Sigmoid colon (tissue), 7 donors: ENCODE data around the gene DYNC1H1. TPM values are rescaled to one million over a fixed set of nuclear protein-coding genes. Genes with fewer than 3 reads are reported as not detected.

Experiments used
- DNase-seq: peaks from one replicate; pipeline ENCODE4 v3.0.0-alpha.2; 2019
- H3K27ac ChIP-seq, 4 donors: fragments of 200-600 bp; sonication (generic); one replicate each; pipeline ENCODE4 v1.5.1; 2016 to 2019; ENCODE audit warnings: mild to moderate bottlenecking in 1 of 4
- H3K27me3 ChIP-seq, 3 donors: fragments of 200-600 bp; sonication (generic); one replicate each; pipeline ENCODE4 v1.5.1; 2019; ENCODE audit warnings: mild to moderate bottlenecking in 1 of 3
- H3K36me3 ChIP-seq, 4 donors: fragments of 200-600 bp; sonication (generic); one replicate each; pipeline ENCODE4 v1.5.1; 2016 to 2019
- H3K4me1 ChIP-seq, 4 donors: fragments of 200-600 bp; sonication (generic); one replicate each; pipeline ENCODE4 v1.5.1; 2017 to 2019
- H3K4me3 ChIP-seq, 4 donors: fragments of 200-600 bp; sonication (generic); one replicate each; pipeline ENCODE4 v1.5.1; 2017 to 2019; ENCODE audit warnings: mild to moderate bottlenecking in 2 of 4, moderate library complexity in 1 of 4
- H3K9me3 ChIP-seq, 4 donors: fragments of 200-600 bp in 3 of 4; sonication (generic) in 3 of 4; one replicate each; pipeline versions ENCODE4 v1.5.1 to v1.6.1; 2013 to 2019
- CTCF ChIP-seq, 4 experiments: fragments of 450-650 bp in 3 of 4; fragments of 200-600 bp in 1 of 4; IDR thresholded peaks; one replicate each; pipeline ENCODE4 v1.5.1; 2016 to 2019; ENCODE audit warnings: antibody characterized with exemption in 4 of 4, mild to moderate bottlenecking in 3 of 4, moderate library complexity in 2 of 4
- EP300 ChIP-seq, 4 donors: sonication (generic); formaldehyde crosslinking; IDR thresholded peaks; one replicate each; pipeline ENCODE4 v1.6.1; 2017; ENCODE audit warnings: antibody characterized with exemption in 4 of 4
- POLR2A ChIP-seq, 2 donors: fragments of 450-650 bp; IDR thresholded peaks; one replicate each; pipeline ENCODE4 v1.6.1; 2016; ENCODE audit warnings: antibody characterized with exemption in 2 of 2, mild to moderate bottlenecking in 2 of 2, moderate library complexity in 2 of 2
- POLR2AphosphoS5 ChIP-seq, 4 donors: sonication (generic); formaldehyde crosslinking; IDR thresholded peaks; one replicate each; pipeline ENCODE4 v1.6.1; 2017; ENCODE audit warnings: antibody characterized with exemption in 4 of 4
- WGBS, 2 donors: extraction: QIAGEN DNeasy Blood & Tissue Kit; methylation state at CpG; one replicate each; pipeline ENCODE4 v1.1.7; 2013; 5-methylcytosine and 5-hydroxymethylcytosine counted together
- intact Hi-C: fragments of 100-400 bp; cut with DNase I; formaldehyde crosslinking; loops from one replicate; pipeline ENCODE4 v1.15.1; 2023
- polyA plus RNA-seq, 3 donors: library from polyadenylated mRNA; stranded (reverse); fragments of 200-250 nt; gene quantifications; one replicate each; pipeline ENCODE4 v1.2.3, GENCODE V29; 2013
- total RNA-seq, 4 donors: library from RNA; depleted of rRNA; stranded (reverse); fragments of >200 nt; gene quantifications; one replicate each; pipeline ENCODE4 v1.1.0, GENCODE V29; 2016
- donor health status: healthy with polysubstance abuse.
- donor health status: Bipolar disorder and iron deficiency.
- donor health status: healthy.

Gene DYNC1H1
- 100 to 1,000 TPM; 320 to 592 (median 485) TPM for total RNA-seq
- 100 to 1,000 TPM in 1 of 3 donors, 10 to 100 TPM in 2; 38.4 to 171 (median 48.6) TPM for polyA plus RNA-seq

- no peaks in the 10 kb centered on the region for H3K27me3 ChIP-seq
- peak within 1 kb of the TSS; percentile 88 to 100 (median 96) for H3K27ac ChIP-seq
- peaks cover 0 to 5% (median 0%) of the 10 kb centered on the region in 4 donors for H3K36me3 ChIP-seq
- H3K4me1 ChIP-seq = peaks cover 0 to 62% (median 43%) of the 10 kb centered on the region in 4 donors
- H3K4me3 ChIP-seq = peak within 1 kb of the TSS; percentile 89 to 100 (median 92)
- intact Hi-C loops = loop anchor here (1.0 to 10.0 kb wide), 4 partner anchors 16 to 350 kb away; partner anchors contain the start of genes PPP2R5C and ZNF839
- TF ChIP-seq CTCF (IDR thresholded peaks at IDR 0.05) (no peak), EP300 (IDR thresholded peaks at IDR 0.05) (no peak), POLR2AphosphoS5 (IDR thresholded peaks at IDR 0.05) (peak; percentile 97 to 99 (median 98)), POLR2A (IDR thresholded peaks at IDR 0.05) (peak; percentile 95 to 96)
- WGBS, 2 donors = 0% methylated on average over 115 of the region's 115 CpGs
- H3K9me3 ChIP-seq = no peaks in the 10 kb centered on the region
- DNase-seq = peak; percentile 99
Measured at GRCh38 chr14:101964297-101965180, at the start of gene DYNC1H1. DYNC1H1 (plus strand) TSS chr14:101964573; CDS start chr14:101964692, 119 bp downstream.

- DNase-seq = no peak
Measured at GRCh38 chr14:101915871-101916815, 48.2 kb upstream of the DYNC1H1 start.

GRCh38 chr14:101916816-101917412 lies 47.5 kb upstream of the DYNC1H1 start:
- Histone ChIP-seq H3K4me1 (peaks cover 0 to 4% (median 0%) of the 10 kb centered on the region in 4 donors), H3K36me3 (peaks cover 0 to 63% (median 7%) of the 10 kb centered on the region in 4 donors), H3K9me3 (no peaks in the 10 kb centered on the region), H3K27me3 (no peaks in the 10 kb centered on the region), H3K27ac (peak overlapping the region in 1 of 4 donors; percentile 30), H3K4me3 (no peak overlapping the region)
- WGBS, 2 donors = 87 to 90% methylated on average over 18 of the region's 18 CpGs
- DNase-seq = no peak
- TF ChIP-seq POLR2AphosphoS5 (IDR thresholded peaks at IDR 0.05) (no peak), CTCF (IDR thresholded peaks at IDR 0.05) (no peak), POLR2A (IDR thresholded peaks at IDR 0.05) (no peak), EP300 (IDR thresholded peaks at IDR 0.05) (no peak)
- intact Hi-C loops = no loop called here

More at GRCh38 chr14:101915871-101916815, 48.2 kb upstream of the DYNC1H1 start:
- H3K36me3 ChIP-seq = peaks cover 0 to 63% (median 6%) of the 10 kb centered on the region in 4 donors
- TF ChIP-seq POLR2A (IDR thresholded peaks at IDR 0.05) = no peak
- TF ChIP-seq CTCF (IDR thresholded peaks at IDR 0.05) = no peak
- TF ChIP-seq POLR2AphosphoS5 (IDR thresholded peaks at IDR 0.05) = no peak
- no peak for TF ChIP-seq EP300 (IDR thresholded peaks at IDR 0.05)
- no peaks in the 10 kb centered on the region for H3K27me3 ChIP-seq
- peaks cover 0 to 4% (median 0%) of the 10 kb centered on the region in 4 donors for H3K4me1 ChIP-seq
- 95% methylated on average over 23 of the region's 23 CpGs for WGBS, 2 donors
- intact Hi-C loops = no loop called here
- H3K9me3 ChIP-seq = no peaks in the 10 kb centered on the region
- peak overlapping the region in 1 of 4 donors; percentile 30 for H3K27ac ChIP-seq
- no peak overlapping the region for H3K4me3 ChIP-seq

- H3K4me3 ChIP-seq = no peak overlapping the region
- H3K4me1 ChIP-seq = peaks cover 0 to 4% (median 0%) of the 10 kb centered on the region in 4 donors
- peak overlapping the region in 2 of 4 donors; percentile 30 to 34 for H3K27ac ChIP-seq
- TF ChIP-seq EP300 (IDR thresholded peaks at IDR 0.05) (no peak), POLR2AphosphoS5 (IDR thresholded peaks at IDR 0.05) (no peak), CTCF (IDR thresholded peaks at IDR 0.05) (no peak)
- peaks cover 0 to 63% (median 8%) of the 10 kb centered on the region in 4 donors for H3K36me3 ChIP-seq
- H3K27me3 ChIP-seq = no peaks in the 10 kb centered on the region
- intact Hi-C loops = no loop called here
- H3K9me3 ChIP-seq = no peaks in the 10 kb centered on the region
- 86 to 92% methylated on average over 17 of the region's 17 CpGs for WGBS, 2 donors
- DNase-seq = no peak
Measured at GRCh38 chr14:101917413-101918017, 46.9 kb upstream of the DYNC1H1 start.
